NOMO-1 treated with dmso at 0.1 percent for 144 hours (cell line): ENCODE results near the gene AGBL4.

ENCODE experiments used
- DNase-seq: peaks from one replicate; lab custom pipeline; 2025; ENCODE audit not compliant: unreplicated experiment; lab: John Stamatoyannopoulos, UW

The AGBL4 gene

DNA sequence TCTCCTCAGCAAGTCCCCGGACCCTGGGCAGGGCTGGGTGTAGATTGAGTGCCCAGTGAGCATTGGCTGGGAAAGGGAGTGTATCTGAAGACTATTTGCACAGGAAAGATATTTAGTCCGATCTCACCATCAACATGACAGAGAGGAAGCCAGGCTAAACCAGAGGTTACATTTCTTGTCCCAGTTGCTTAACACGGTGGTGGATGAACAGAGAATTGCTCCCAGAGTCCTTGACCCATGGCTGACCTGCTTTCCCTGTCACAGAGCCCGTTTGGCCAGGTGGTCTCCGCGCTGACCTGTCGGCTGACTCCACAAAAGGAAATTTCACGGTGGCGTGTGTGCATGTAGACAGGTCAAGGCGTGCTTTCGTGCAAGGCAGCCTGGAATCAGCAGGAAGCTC lies 1330.6 kb downstream of the AGBL4 start:
- no peak for DNase-seq

DNA sequence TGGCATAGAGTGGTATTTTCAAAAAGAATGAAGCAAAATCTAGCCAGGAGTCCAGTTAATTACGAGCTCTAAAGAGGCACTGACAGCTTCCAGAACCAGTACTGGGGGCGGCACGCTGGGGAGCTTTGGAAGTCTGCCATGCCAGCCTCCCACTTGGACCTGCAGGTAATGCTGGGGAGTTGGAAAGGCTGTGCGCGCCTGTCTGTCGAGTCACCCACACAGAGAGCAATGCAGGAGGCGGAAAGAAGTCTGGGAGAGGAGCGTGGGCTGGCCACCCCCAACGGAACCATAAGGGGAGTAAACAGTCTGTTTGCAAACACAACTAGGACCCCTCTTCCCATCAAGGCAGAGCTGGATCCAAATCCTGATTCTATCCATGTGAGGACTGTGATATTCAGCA lies 1331.5 kb downstream of the AGBL4 start:
- DNase-seq, result no peak

DNA sequence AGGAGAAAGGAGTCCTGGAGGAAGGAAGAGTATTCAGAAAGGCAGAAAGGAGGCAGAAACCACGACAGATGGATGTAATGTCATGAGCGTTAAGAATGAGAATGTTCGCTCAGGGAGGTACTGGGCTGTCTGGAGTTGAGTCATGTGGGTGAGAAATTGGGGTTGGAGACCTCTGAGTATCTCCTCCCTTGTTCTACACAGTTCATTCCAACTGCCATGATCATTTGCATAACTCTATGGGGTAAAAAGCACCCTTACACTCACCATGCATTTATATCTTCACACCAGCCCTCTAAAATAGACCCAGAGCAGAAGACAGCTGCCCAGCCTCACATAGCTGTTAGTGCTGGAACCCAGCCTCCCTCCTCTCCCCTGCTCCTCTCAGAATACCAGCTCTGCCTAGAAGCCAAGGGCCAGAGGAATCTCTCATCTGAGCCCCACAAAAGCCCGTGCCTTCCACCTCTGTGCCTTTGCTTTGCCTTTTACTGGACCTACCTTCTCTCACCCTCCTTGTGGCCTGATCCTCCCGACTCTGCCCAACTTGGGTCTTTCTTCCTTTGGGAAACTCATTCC lies 1332.2 kb downstream of the AGBL4 start:
- DNase-seq, result no peak

DNA sequence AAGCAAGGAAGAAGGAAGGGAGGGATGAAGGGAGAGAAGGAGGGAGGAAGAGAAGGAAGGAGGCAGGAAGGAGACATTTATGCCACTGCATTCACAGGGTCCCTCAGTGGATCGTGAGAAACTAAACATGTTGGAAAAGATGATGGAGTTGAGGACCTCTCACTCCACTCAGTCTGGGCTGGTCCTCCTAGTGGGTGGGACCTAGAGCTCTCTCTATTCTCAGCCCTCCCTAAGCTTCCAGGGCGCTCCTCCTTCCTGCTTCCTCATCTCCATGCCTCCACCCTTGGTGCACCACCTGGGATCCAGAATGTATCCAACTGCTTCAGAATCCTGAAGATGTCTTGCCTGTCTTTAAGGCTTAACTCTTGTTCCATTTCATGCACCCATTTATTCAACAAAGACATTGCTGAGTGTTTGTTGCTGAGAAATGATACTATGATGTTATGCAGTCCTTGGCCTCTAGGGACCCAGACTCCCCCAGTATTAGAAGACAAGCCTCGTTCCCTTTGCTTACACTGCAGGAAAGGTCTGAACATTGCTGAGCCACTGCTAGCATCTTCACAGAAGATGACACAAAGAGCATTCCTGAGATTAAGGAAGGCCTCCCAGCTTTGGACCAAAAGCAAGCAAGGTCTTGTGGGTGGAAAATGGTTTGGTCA lies 1335.5 kb downstream of the AGBL4 start:
- no peak for DNase-seq

DNA sequence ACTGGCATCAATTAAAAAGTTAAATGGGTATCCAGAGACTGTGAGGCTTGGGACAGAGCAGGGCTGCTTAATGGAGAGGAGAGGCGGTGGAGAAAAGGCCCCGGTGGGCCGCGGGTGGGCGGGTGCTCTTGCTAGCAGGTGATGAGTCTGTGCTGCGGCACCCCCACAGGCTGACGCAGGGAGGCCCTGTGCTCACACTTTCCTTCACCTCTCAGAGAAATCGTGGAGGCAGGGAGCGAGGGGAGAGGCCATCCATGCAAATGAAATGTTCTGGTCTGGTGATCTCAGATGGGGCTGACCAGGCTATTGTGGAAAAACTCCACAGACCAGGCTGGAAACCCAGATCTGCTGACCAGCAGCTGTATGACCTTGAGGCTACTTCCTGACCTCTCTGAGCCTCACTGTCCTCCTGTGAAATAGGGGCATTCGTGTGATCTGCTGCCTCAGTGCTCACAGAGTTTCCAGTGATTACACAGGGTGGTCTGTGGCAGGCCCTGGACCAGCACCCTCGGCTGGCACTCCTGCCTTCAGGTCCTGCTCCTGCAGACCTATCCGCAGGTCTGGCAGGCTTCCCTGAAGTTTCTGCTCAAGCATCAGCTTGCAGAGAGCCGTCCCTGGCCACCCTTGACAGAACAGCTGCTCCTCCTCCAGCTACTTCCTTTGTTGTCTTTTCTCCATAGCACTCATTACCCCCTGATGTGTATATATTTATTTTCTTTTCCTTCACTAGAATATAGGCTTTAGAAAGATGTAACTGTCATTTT lies 1336.3 kb downstream of the AGBL4 start:
- no peak for DNase-seq

DNA sequence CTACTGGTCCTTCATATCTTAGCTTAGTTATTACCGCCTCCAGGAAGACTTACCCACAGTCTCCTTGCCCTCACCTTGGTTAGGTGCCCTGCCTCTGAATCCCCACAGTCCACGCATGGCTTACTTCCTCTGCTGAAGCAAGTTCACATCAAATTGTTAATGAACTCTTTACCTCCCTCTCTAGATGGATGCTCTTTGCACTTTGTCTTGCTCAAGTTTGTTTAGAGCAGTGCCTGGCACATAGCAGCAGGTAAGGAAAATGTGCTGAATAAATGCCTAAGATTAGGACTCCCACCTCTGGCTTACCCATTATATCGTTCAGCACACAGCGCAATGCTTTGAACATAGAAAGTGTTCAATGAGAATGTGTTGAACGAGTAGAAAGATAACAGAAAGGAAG lies 1337.6 kb downstream of the AGBL4 start:
- no peak for DNase-seq

DNA sequence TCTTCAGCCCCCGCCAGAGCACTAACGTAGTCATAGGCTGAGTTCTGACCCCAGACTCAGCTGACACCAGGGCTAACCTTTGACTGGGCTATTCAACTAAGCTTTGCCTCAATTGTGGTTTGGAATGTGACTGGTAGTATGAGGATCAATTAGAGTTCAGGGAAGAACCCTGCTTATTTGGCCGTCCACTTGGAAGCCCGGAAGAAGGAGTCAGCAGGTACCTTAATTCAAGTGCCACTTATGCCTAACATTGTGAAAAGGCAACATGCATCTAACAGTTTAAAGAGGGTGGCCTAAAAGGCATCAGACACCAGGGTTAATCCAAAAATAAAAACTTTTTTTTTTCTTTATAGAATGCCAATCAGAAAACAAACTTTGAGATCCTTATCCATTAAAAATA lies 1339.4 kb downstream of the AGBL4 start:
- no peak for DNase-seq

DNA sequence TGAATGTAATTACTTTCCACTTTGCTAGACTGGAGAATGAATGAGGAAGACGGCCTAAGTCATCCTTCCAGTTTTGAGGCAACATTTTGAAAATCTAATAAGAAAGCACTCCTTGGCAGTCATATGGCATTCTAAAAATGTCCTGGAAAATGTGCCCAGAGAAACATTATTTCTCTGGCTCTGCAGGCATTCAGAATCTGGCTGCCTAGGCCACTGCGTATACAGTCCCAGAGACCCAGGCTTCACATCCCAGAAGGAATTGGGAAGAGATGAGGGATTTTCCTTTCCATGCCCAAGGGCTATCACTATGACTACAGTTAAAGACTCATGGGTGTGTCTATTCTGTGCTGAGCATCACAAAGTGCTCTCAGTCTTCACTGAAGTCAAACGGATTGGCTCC lies 1339.9 kb downstream of the AGBL4 start:
- DNase-seq, result no peak

DNA sequence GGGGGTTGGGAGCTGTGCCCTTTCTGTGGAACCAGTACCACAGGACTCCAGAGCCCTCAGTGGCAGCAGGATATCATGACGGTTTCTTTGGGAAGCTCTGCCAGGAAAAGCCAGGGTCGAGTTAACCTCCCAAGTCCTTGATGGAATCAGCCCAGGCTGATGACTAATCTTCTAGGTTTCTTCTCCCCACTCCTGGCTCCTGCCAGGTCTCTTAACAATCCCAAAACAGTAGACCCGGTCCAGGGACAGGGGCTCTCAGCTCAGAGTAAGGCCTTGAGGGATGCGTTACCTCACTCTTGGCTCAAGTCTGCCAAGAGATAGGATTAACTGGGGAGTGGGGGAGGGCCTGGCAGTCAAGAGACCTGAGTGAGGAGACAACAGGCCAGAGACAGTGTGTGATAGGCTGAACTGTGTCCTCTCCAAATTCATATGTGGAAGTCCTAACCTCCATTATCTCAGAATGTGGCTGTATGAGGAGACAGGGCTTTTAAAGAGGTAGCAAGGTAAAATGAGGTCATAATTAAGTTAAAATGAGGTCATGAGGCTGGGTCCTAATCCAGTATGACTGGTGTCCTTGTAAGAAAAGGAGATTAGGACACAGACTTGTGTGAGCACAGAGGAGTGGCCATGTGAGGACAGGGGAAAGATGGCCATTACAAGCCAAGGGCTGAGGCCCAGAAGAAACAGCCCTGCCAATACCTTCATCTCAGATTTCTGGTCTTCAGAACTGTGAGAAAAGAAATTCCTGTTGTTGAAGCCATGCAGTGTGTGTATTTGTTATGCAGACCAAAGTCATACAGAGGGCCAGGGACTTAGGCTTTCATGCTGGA lies 1342.1 kb downstream of the AGBL4 start:
- DNase-seq, result no peak

DNA sequence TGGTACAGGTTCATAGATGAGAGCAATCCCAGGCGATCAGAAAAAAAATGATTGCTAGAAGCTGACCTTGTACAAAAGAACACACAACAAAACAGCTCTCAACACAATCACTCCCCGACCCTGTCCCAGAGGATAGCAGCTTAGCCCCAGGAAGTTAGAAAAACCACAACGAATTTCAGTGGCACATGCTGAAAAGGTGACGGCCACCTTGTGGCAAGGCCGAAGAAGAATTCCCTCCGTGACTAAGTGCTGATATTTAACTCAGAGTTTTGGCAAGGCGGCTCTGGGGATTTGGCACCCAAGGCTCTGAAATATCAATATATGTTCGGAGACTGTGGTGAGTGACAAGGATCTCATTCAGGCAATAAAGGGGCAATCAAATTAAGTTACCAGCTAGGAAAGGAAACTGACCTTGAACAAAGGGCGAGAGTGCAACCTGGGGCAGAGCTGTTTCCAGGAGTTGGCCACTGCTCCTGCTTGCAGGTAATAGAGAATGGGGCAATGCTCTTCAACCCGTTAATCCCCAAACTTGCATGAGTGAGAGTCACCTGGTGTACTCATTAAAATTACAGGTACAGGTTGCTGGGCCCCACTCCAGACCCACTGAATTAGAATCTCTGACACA lies 1343.2 kb downstream of the AGBL4 start:
- DNase-seq, result no peak

DNA sequence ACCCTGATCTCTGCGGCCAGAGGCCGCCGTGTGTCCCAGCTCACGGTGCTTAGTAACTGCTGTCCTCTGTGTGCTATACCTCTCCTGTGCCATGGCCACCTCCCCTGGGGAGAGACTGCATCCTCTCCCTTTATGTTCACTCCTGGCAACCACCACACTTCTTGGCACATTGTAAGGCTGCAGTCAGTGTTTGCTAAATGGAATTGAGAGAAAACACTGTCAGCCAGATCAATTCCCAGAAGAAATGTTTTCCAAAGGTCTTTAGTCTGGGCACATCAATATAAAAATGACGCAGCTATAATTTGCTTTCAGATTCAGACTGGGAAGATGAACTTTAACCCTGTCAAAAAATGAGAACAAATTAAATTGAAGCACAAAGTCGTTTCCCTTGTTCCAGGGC lies 1343.9 kb downstream of the AGBL4 start:
- no peak for DNase-seq

DNA sequence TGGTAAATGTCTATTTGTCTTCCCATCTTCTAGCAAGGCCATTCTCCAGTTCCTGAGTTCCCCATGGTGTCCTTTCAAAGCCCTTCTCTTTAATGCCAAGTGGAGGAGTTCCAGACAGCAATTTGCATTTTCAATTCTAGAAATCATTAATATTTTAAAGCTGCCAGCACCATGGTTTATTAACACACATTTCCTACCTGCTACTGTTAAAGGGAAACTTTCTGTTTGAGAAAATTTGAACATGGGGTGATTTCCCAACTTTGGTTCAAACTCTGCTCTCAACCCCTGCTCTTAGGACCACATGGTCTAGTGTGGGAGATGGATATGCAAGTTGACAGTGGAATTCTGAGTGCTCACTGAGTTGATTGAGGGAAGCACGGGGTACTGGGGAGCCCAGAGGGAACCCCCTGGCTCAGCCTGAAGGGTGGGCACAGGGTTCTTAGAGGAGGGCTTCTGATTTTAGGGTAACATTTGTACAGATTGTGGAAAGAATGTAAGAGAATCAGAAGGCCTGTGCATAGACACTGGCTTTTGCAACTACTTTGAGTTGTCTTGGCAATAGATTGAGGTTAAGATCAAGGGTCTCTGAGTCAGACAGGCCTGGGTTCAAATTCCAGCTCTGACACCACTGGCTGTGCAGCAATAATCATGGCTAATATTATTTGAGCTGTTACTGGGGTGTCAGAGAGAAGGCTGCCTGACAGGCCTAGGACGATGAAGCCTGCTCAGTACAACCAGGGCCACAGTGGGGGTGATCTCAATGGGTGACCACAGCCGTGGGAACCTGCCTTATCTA lies 1344.8 kb downstream of the AGBL4 start:
- no peak for DNase-seq

DNA sequence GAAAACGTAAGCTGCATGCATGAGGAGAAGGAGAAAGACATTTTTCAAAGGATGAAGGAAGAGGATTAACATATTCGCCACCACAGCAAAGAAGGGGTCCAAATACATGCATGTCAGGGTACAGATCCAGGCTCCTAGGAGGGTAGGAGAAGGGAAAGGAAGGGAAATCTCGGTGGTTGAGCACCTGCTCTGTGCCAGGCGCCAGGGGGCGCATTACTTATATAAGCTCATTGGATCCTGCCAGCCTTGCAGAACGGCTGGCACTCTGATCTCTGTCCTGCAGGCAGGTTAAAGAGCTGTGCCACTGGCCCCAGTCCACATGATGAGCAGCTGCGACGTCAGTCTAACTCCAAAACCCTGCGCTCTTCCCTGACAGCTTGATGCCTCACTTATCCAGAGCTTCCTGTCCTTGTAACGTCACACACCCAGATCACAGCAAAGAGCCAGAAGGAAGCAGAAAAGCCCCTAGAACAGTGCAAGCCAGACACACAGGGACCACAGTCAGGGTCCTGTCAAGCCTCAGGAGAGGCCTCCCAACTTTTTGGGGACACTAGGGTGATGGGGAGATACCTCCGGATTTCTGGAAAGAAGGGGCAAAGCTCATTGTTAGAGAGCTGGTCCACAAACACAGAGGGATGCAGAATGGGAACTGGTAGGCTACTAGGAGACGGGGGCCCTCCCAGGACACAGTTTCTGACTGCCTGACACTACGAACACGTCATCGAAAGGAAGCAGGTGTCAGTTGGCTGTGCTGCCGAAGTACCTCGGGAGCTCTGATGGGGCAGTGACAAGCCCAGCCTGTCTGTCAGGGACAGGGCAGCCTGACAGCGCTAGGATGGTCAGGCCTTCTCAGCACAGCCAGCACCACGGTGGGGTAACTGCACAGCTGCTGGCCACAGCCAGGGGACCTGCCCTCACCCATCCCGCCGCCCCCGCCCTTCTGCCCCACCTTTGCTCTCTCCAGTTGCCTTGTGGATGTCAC lies 1346.2 kb downstream of the AGBL4 start:
- DNase-seq, result peak; percentile 19

DNA sequence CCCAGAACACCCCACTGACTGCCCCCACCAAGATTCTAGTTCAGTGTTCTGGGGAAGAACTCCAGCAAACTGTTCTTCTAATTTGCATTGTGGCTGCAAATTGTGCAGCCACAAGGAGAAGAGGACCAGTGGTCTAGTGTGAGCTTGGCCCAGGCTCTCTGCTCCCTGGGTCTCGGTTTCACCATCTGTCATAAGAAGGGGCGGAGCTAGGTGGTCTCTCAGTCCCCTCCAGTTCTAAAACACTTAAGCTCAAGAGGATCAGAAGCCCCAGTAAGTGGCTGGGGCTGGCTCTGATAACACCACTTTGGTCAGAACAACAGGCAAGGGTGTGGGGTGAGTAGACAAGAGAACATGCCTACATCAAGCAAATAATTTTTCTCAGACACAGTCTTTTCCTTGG lies 1346.9 kb downstream of the AGBL4 start:
- no peak for DNase-seq

DNA sequence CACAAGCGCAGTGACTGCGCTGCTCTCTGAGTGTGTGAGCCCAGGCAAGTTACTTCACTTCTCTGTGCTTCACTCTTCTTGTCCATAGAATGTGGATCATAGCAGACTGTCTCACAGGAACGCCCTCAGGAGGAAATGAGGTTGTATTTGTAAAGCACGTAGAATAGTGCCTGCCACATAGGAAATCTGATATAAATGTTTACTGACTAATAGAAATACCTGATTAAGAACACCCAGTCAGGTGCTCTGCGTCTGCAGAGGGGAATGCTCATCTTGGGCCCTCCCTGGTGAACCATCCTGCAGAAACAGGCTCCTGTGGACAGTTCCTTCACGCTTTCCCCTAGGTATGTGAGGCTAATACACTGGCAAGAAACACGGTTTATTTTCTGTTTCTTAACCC lies 1347.4 kb downstream of the AGBL4 start:
- DNase-seq, result no peak

DNA sequence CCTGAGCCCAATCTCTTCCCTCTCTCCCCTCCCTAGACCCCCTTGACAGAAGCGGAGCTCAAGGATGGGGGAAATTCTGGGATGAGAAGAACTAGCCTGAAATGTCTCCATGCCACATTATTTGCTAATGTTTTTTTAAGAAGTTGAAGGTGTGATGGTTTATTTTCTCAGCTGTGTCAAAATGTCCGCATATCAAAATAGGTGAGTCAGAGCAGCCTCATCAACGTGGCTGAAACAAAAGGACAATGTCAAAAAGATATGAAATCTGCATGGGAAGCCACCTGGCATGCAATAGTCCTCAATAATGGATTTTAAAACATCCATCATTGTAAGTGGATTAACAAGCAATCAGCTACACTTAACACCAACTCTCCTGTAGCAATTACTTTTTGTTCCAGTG lies 1348.5 kb downstream of the AGBL4 start:
- DNase-seq, result no peak

DNA sequence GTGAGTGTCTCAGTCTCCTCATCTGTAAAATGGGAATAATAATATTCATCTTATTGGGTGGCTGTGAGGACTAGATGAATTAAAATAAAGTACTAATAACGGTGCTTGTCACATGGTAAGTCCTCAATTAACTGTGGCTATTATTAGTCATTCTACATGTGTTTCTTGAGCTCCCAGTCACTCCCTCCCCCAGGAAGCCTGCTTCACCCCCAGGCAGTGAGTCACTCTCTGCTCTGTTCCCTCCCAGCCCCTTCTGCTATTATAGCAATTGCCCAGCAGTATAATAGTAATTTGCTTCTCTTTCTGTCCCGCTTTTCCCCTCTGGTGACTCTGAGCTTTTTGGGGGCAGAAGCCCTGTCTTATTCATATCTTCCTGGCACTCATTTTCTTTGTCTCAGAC lies 1349.1 kb downstream of the AGBL4 start:
- peak; percentile 9 for DNase-seq

DNA sequence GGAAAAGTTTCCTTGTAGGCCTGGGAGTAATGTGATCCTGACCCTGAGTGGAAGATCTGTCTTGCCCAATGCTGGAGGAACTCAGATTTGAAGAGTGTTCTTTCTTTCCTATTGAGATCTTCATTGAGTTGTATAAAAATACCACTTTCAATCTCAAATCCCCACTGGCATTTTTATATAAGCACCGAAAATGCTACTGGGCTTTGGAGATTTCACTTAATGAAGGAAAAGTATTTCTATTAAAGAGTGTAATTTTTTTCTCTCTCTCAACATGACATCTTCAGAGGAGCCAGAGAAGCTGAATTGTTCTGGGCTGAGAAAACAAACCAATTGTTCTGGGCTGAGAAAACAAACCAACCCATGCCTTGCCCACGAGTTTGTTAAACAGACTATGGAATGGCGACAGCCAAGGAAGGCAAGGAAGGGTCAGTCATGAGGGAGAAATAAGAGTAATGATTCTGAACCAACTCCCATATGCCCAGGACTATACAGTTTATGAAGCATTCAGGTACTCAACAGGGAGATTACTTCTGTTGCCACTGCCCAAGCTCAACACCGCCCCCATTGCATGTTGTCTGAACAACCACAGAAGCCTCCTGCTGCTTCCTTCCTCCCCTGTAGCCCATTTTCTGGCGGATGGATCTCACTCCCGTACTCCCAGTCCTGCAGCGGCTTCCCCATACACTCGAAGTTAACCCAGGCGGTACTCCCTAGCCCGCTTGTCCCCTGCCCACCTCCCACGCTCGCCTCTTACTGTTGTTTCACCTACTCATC lies 1350.2 kb downstream of the AGBL4 start:
- no peak for DNase-seq
